GM12801 (cell line): ENCODE results near the gene ZBTB7B.

Experiments used
- CTCF ChIP-seq: IDR thresholded peaks from one replicate; pipeline ENCODE4 v1.5.1; 2011; ENCODE audit warnings: control low read depth; ENCODE audit not compliant: insufficient read length; ENCODE audit errors: extremely low read depth

Gene ZBTB7B

DNA sequence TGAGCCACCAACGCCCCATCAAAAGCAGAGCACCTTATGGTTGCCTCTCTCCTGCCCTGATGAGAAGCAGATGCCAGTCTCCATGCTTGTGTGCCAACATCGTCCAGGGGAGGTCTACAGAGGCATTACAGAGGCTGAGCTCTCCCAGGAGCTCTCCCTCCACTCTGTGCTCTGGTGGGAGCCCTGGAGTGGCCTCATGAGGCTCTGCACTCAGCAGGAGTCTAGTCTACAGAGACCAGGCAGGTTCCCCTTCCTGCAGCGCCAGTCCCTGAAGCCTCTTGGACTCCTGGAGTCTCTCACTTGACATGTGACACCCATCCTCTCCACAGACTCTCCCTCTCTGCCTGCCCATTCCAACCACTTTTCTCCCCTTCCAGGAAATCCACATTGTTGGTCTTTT is 34.4 kb downstream of the ZBTB7B start:
- TF ChIP-seq CTCF: no peak

GRCh38 chr1:155037851-155038441 is 35.3 kb downstream of the ZBTB7B start:
- no peak for TF ChIP-seq CTCF

GRCh38 chr1:155038602-155039307 is 36.2 kb downstream of the ZBTB7B start:
- TF ChIP-seq CTCF: no peak

- TF ChIP-seq CTCF: no peak
These were observed 36.7 kb downstream of the ZBTB7B start for GRCh38 chr1:155039308-155039669.

GRCh38 chr1:155040358-155041093 is 37.9 kb downstream of the ZBTB7B start:
- no peak for TF ChIP-seq CTCF

GRCh38 chr1:155042789-155043188 is 40.2 kb downstream of the ZBTB7B start:
- TF ChIP-seq CTCF: no peak

- TF ChIP-seq CTCF: no peak
These were observed 40.7 kb downstream of the ZBTB7B start for GRCh38 chr1:155043301-155043702.
